Mucosa of stomach (tissue), 1 donor: ENCODE results near the gene THSD8.

Experiments
- H3K27me3 ChIP-seq: one replicate; pipeline ENCODE4 v1.7.0; 2013; ENCODE audit warnings: mild to moderate bottlenecking, low read length; ENCODE audit not compliant: control insufficient read depth, insufficient read depth
- H3K36me3 ChIP-seq: one replicate; pipeline ENCODE4 v1.7.0; 2013; ENCODE audit warnings: low read length; ENCODE audit not compliant: control insufficient read depth, insufficient read depth
- H3K4me1 ChIP-seq: one replicate; pipeline ENCODE4 v1.7.0; 2013; ENCODE audit warnings: mild to moderate bottlenecking, low read length; ENCODE audit not compliant: control insufficient read depth, insufficient read depth
- H3K4me3 ChIP-seq: one replicate; pipeline ENCODE4 v1.7.0; 2013; ENCODE audit warnings: low read length
- H3K9ac ChIP-seq: one replicate; pipeline ENCODE4 v1.7.0; 2013; ENCODE audit warnings: mild to moderate bottlenecking, low read length, moderate library complexity
- H3K9me3 ChIP-seq: one replicate; pipeline ENCODE4 v1.7.0; 2013; ENCODE audit warnings: mild to moderate bottlenecking, low read length, moderate library complexity; ENCODE audit not compliant: control insufficient read depth
- donor health status: Pancreatic carcinoma.

THSD8 gene

GRCh38 chr19:12789904-12790619, 11.8 kb upstream of the THSD8 start:
- Histone ChIP-seq H3K36me3 (no peaks in the 10 kb centered on the region), H3K9ac (peak overlapping the region; percentile 98), H3K27me3 (no peaks in the 10 kb centered on the region), H3K9me3 (no peaks in the 10 kb centered on the region), H3K4me1 (peaks cover 63% of the 10 kb centered on the region), H3K4me3 (peak overlapping the region; percentile 72)

GRCh38 chr19:12790628-12791344, 11.1 kb upstream of the THSD8 start:
- Histone ChIP-seq H3K4me1 (peaks cover 60% of the 10 kb centered on the region), H3K4me3 (peak overlapping the region; percentile 72), H3K36me3 (no peaks in the 10 kb centered on the region), H3K9ac (peak overlapping the region; percentile 98), H3K9me3 (no peaks in the 10 kb centered on the region), H3K27me3 (no peaks in the 10 kb centered on the region)

GRCh38 chr19:12791345-12792050, 10.4 kb upstream of the THSD8 start, which contains the start of gene JUNB:
Gene JUNB (plus strand): TSS chr19:12791486. CDS start chr19:12791772, 286 bp downstream.
- Histone ChIP-seq H3K9me3 (no peaks in the 10 kb centered on the region), H3K27me3 (no peaks in the 10 kb centered on the region), H3K4me1 (peaks cover 60% of the 10 kb centered on the region), H3K36me3 (no peaks in the 10 kb centered on the region), H3K9ac (peak within 1 kb of the TSS; percentile 98), H3K4me3 (peak within 1 kb of the TSS; percentile 88)

- Histone ChIP-seq H3K9ac (peak overlapping the region; percentile 98), H3K27me3 (no peaks in the 10 kb centered on the region), H3K4me3 (peak overlapping the region; percentile 88), H3K36me3 (no peaks in the 10 kb centered on the region), H3K9me3 (no peaks in the 10 kb centered on the region), H3K4me1 (peaks cover 56% of the 10 kb centered on the region)
Observed at GRCh38 chr19:12792051-12792852, 9.6 kb upstream of the THSD8 start.

- no peaks in the 10 kb centered on the region for H3K36me3 ChIP-seq
- H3K4me3 ChIP-seq = peak overlapping the region; percentile 88
- H3K4me1 ChIP-seq = peaks cover 50% of the 10 kb centered on the region
Observed at GRCh38 chr19:12792853-12793289, 9.0 kb upstream of the THSD8 start.

GRCh38 chr19:12793290-12794195, 8.3 kb upstream of the THSD8 start:
- peak overlapping the region; percentile 98 for H3K9ac ChIP-seq

More at GRCh38 chr19:12792853-12793289, 9.0 kb upstream of the THSD8 start:
- Histone ChIP-seq H3K27me3 (no peaks in the 10 kb centered on the region), H3K9ac (peak overlapping the region; percentile 98), H3K9me3 (no peaks in the 10 kb centered on the region)

GRCh38 chr19:12794196-12794941, 7.5 kb upstream of the THSD8 start:
- no peaks in the 10 kb centered on the region for H3K36me3 ChIP-seq
- no peak overlapping the region for H3K4me3 ChIP-seq
- H3K27me3 ChIP-seq = no peaks in the 10 kb centered on the region
- H3K4me1 ChIP-seq = peaks cover 35% of the 10 kb centered on the region
- H3K9ac ChIP-seq = peak overlapping the region; percentile 98
- H3K9me3 ChIP-seq = no peaks in the 10 kb centered on the region

More at GRCh38 chr19:12793290-12794195, 8.3 kb upstream of the THSD8 start:
- Histone ChIP-seq H3K4me3 (peak overlapping the region; percentile 88), H3K9me3 (no peaks in the 10 kb centered on the region), H3K36me3 (no peaks in the 10 kb centered on the region), H3K4me1 (peaks cover 43% of the 10 kb centered on the region), H3K27me3 (no peaks in the 10 kb centered on the region)

GRCh38 chr19:12794971-12795381, 6.9 kb upstream of the THSD8 start:
- no peaks in the 10 kb centered on the region for H3K9me3 ChIP-seq
- H3K9ac ChIP-seq = no peak overlapping the region
- H3K27me3 ChIP-seq = no peaks in the 10 kb centered on the region
- no peaks in the 10 kb centered on the region for H3K36me3 ChIP-seq
- H3K4me3 ChIP-seq = no peak overlapping the region
- peaks cover 36% of the 10 kb centered on the region for H3K4me1 ChIP-seq

- Histone ChIP-seq H3K27me3 (no peaks in the 10 kb centered on the region), H3K36me3 (no peaks in the 10 kb centered on the region), H3K9me3 (no peaks in the 10 kb centered on the region), H3K4me1 (peaks cover 39% of the 10 kb centered on the region), H3K4me3 (peak overlapping the region; percentile 49), H3K9ac (peak overlapping the region; percentile 56)
Observed at GRCh38 chr19:12796146-12797071, 5.5 kb upstream of the THSD8 start.
